Cardiac muscle cell (in vitro differentiated cells and primary cell): Measurements from ENCODE around the gene SNRNP48. TPM values are rescaled to one million over a fixed set of nuclear protein-coding genes. Genes with fewer than 3 reads are reported as not detected.

Experiments
- DNase-seq, 2 donors: peaks; one replicate each; pipeline versions ENCODE4 v3.0.0 to v3.0.0-alpha.2; 2010 to 2017; ENCODE audit warnings: low read depth in 1 of 2, low spot score in 1 of 2
- H3K27ac ChIP-seq: fragments of 200-600 bp; sonication (generic); 2 replicates; pipeline ENCODE4 v1.5.1; 2016
- H3K27me3 ChIP-seq: fragments of 200-600 bp; sonication (generic); 2 replicates; pipeline ENCODE4 v1.6.0; 2016; ENCODE audit warnings: control low read depth
- H3K36me3 ChIP-seq: fragments of 200-600 bp; sonication (generic); 2 replicates; pipeline ENCODE4 v1.5.1; 2016; ENCODE audit warnings: control low read depth
- H3K4me1 ChIP-seq: fragments of 200-600 bp; sonication (generic); 2 replicates; pipeline ENCODE4 v1.8.1; 2017; ENCODE audit warnings: low read depth, mild to moderate bottlenecking, mixed run types
- H3K4me3 ChIP-seq: fragments of 200-600 bp; sonication (generic); 2 replicates; pipeline ENCODE4 v1.5.1; 2016; ENCODE audit warnings: mild to moderate bottlenecking
- H3K9me3 ChIP-seq: fragments of 200-600 bp; sonication (generic); 2 replicates; pipeline ENCODE4 v1.5.1; 2017; ENCODE audit warnings: low read depth, mild to moderate bottlenecking, control low read depth
- polyA plus RNA-seq: library from polyadenylated mRNA; unstranded; fragments of >200 nt; fragmentation: Nextera tagmentation; extraction: Ambion mirVana; gene quantifications from 2 replicates; pipeline ENCODE4 v1.2.1, GENCODE V29; 2016
- total RNA-seq: library from RNA; depleted of rRNA; stranded (reverse); fragments of >200 nt; gene quantifications from 2 replicates; pipeline ENCODE4 v1.2.3, GENCODE V29; 2016
- TF ChIP-seq, protein P1 (sequence below): IDR thresholded peaks from 2 replicates; pipeline ENCODE4 v1.5.1; 2012; ENCODE audit warnings: low read depth, mild to moderate bottlenecking, low read length

SNRNP48 gene
- total and polyA plus RNA-seq, 2 experiments from 2014 or later: 9.2 to 24.8 TPM

DNA sequence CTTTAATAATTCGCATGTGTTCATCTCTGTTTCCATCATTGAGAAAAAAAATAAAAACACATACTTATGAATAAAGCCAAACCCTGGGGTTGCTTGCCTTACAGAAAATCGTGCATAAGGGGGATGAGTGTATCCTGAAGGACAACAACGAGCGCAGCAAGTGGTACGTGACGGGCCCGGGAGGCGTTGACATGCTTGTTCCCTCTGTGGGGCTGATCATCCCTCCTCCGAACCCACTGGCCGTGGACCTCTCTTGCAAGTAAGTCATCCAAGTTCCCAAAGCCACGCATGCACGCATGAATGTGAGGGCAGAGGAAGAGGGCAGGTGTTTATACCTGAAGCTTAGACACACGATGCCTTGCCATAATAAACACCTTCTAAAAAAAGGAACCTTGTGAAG, 20.9 kb upstream of the SNRNP48 start:
- no peak for DNase-seq
- peak overlapping the region; percentile 42 for H3K27ac ChIP-seq
- H3K9me3 ChIP-seq: no peaks in the 10 kb centered on the region
- no peaks in the 10 kb centered on the region for H3K27me3 ChIP-seq
- H3K4me3 ChIP-seq: no peak overlapping the region
- H3K4me1 ChIP-seq: no peaks in the 10 kb centered on the region
- TF ChIP-seq, protein P1, sequence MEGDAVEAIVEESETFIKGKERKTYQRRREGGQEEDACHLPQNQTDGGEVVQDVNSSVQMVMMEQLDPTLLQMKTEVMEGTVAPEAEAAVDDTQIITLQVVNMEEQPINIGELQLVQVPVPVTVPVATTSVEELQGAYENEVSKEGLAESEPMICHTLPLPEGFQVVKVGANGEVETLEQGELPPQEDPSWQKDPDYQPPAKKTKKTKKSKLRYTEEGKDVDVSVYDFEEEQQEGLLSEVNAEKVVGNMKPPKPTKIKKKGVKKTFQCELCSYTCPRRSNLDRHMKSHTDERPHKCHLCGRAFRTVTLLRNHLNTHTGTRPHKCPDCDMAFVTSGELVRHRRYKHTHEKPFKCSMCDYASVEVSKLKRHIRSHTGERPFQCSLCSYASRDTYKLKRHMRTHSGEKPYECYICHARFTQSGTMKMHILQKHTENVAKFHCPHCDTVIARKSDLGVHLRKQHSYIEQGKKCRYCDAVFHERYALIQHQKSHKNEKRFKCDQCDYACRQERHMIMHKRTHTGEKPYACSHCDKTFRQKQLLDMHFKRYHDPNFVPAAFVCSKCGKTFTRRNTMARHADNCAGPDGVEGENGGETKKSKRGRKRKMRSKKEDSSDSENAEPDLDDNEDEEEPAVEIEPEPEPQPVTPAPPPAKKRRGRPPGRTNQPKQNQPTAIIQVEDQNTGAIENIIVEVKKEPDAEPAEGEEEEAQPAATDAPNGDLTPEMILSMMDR: no peak
- H3K36me3 ChIP-seq: peaks cover 96% of the 10 kb centered on the region

GRCh38 chr6:7572213-7572943, 17.6 kb upstream of the SNRNP48 start:
- Histone ChIP-seq H3K4me1 (no peaks in the 10 kb centered on the region), H3K27ac (no peak overlapping the region), H3K4me3 (no peak overlapping the region), H3K27me3 (no peaks in the 10 kb centered on the region), H3K36me3 (peaks cover 96% of the 10 kb centered on the region), H3K9me3 (no peaks in the 10 kb centered on the region)
- TF ChIP-seq, protein P1: no peak
- DNase-seq: no peak

- TF ChIP-seq, protein P1: no peak
- Histone ChIP-seq H3K27me3 (no peaks in the 10 kb centered on the region), H3K36me3 (peaks cover 96% of the 10 kb centered on the region), H3K27ac (no peak overlapping the region), H3K4me3 (no peak overlapping the region), H3K4me1 (no peaks in the 10 kb centered on the region), H3K9me3 (no peaks in the 10 kb centered on the region)
- DNase-seq: no peak
These were observed 15.5 kb upstream of the SNRNP48 start for GRCh38 chr6:7574500-7574899.

GRCh38 chr6:7578516-7578915, 11.5 kb upstream of the SNRNP48 start:
- TF ChIP-seq, protein P1: no peak
- Histone ChIP-seq H3K27me3 (no peaks in the 10 kb centered on the region), H3K36me3 (peaks cover 98% of the 10 kb centered on the region), H3K4me3 (no peak overlapping the region), H3K9me3 (no peaks in the 10 kb centered on the region), H3K4me1 (no peaks in the 10 kb centered on the region), H3K27ac (no peak overlapping the region)
- DNase-seq: no peak

GRCh38 chr6:7578931-7579330, 11.1 kb upstream of the SNRNP48 start:
- no peaks in the 10 kb centered on the region for H3K4me1 ChIP-seq
- TF ChIP-seq, protein P1: no peak
- no peaks in the 10 kb centered on the region for H3K27me3 ChIP-seq
- no peak overlapping the region for H3K27ac ChIP-seq
- no peak overlapping the region for H3K4me3 ChIP-seq
- DNase-seq: no peak
- peaks cover 98% of the 10 kb centered on the region for H3K36me3 ChIP-seq
- H3K9me3 ChIP-seq: no peaks in the 10 kb centered on the region
